Stimulated activated naive CD8-positive, alpha-beta T cell treated with anti-CD3 and anti-CD28 coated beads, Interleukin-15, Interleukin-2, amounts not matched to agents 100 U/mL and 50 U/mL, for 24 hours (primary cell): Measurements from ENCODE around the gene PSMD11.
"Not testable (repeated sequence)": the region's sequence is repeated elsewhere in the genome, so short reads cannot be mapped to it uniquely, and the experiment has no call there.

ENCODE experiments used
- ATAC-seq: fragments of 150-1000 bp; cut with Tn5 transposase; one replicate; pipeline ENCODE4 v1.10.0; 2021
- DNase-seq: peaks from one replicate; pipeline ENCODE4 v3.0.0; 2021

The PSMD11 gene

GRCh38 chr17:32514606-32515005, 70.3 kb downstream of the PSMD11 start:
- ATAC-seq (no peak), DNase-seq (no peak)

DNA sequence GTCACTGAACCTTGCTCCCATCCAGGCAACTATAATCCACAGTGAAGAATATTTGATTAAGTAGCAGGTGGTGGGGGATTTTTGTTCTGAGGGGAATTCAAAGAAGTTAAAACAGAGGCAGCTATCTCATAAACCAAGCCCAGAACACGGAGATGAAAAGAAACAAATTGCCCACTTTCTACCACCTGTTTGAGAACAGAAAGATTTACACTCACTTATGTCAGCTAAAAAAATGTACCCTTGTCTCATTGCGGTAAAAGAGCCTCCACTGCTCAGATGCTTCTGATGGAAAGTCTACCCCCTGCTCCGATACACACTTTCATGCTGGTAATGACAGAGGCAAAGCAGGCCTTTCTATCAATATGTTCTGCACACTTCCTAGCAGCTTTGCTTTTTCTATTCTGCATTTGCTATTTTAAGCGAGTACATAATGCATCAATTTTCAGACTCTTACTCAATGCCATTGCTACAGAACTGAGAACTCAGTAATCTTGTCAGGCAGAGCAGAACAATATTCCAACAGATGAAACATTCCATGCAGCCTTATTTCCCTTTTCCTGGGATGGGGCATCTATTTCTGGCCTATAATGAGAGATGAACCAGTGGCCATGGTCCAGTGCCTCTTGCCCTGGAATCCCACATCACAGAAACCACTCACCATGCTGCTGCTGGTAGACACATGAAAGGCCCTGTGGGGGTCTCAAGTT, 71.5 kb downstream of the PSMD11 start:
- no peak for DNase-seq
- peak; percentile 8 for ATAC-seq

GRCh38 chr17:32516450-32516849, 72.1 kb downstream of the PSMD11 start:
- no peak for ATAC-seq
- no peak for DNase-seq

- ATAC-seq = peak; percentile 30
- no peak for DNase-seq
Observed at GRCh38 chr17:32516940-32517701, 72.8 kb downstream of the PSMD11 start.

DNA sequence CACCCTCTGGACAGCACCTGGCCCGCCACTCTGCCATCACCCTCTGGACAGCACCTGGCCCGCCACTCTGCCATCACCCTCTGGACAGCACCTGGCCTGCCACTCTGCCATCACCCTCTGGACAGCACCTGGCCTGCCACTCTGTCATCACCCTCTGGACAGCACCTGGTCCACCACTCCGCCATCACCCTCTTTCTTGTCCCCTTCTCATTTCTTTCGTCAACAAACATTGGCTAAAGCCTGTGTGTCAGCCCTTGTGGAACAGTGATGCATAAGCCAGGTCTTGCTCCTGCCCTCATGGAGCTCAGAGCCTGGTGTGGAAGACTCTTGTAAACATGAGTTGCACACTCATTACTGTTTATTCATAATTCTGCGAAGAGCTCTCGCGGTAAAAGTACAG, 73.7 kb downstream of the PSMD11 start:
- no peak for ATAC-seq
- DNase-seq = no peak

DNA sequence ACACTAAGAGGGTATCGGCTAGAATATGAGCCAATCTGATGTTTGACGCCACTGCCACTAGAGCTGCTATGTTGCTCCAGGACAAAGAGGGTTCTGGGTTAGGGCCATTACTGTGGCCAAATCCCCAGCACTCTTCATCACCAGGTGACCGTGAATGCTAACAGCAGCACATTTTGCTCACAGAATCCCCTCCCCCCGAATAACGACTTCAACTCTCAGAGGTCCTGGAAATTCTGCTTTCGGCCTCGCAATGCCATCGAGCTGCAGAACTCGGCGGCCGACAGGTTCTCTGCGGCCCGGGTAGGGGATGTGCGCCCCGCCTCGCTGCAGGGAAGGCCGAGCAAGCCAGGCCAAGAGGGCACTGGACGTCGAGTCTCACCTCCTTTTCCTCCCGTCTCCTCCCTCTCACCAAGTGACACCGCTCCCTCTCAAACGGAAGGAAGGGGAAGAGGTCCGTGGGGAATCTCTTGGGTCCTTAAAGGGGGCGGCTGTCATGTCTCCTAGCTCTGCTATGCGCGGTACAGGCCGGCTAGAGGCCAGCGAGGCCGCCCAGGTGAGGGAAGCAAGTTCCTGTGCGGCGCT, 74.4 kb downstream of the PSMD11 start:
- DNase-seq = no peak
- no peak for ATAC-seq

DNA sequence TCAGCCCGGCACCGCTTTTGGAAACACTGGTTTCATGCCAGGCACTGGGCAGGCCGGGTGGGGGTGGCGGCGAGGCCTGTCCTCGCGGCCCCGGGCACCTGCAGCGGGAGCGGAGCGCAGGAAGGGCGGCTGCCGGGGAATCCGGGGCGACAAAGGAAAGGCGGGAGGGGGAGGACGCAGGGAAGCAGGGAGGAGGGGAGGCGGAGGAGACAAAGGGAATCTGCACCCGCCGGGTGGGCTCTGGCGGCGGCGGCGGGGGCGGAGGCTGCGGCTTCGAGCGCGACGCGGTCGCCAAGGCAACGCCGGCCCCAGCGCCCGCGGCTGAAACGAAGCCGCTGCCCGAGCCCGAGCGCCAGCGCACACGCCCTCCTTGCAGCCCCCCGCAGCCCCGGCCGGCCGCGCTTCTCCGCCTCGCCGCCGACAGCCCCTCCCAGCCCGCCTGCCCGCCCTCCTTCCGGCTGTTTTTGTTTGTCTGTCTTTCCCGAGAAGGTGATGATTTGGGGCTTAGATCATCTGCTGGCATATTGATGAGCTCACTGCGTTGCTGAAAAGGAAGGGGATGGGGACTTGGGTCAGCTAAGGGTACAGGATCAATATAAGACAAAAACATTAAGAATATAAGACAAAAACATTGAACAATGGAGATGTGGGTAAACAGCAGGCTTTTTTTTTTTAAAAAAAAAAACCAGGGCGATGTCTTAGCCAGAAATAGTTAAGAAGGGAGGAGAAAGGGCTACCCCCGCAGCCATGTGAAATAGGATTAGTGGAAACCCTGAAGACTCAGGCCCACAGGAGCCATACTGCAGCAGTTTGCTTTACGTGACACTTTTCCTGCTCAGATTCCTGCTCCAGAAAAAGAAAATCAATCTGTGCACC, 75.2 kb downstream of the PSMD11 start:
- ATAC-seq (peak; percentile 22), DNase-seq (peak; percentile 82)

DNA sequence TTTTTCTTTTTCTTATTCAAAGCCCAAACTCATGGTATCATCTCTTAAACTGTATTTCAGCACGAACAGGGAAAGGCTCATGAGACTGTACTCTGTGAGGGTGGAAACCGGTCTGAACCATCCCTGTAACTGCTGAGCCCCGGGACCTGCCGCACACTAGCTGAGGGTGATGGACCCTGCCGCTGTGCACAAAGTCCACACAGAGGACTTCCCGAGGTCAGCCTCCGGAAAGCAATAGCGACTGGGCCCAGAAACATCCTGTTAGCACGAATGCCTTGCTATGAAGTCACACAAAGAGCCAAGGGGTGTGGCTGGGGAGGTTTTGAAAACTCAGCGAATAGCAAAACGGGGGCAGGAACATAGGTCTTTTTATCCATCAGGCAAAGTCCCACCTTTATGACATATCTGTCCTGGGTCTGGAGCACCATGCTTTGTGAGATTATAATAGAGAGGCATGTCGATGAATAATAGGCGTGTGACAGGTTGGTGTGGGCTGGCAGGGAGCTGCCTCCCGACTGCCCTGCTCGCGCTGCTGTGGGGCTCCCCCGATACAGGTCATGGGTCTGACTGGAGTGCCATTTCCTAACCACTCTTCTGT, 75.9 kb downstream of the PSMD11 start:
- ATAC-seq = peak; percentile 70
- peak; percentile 76 for DNase-seq

DNA sequence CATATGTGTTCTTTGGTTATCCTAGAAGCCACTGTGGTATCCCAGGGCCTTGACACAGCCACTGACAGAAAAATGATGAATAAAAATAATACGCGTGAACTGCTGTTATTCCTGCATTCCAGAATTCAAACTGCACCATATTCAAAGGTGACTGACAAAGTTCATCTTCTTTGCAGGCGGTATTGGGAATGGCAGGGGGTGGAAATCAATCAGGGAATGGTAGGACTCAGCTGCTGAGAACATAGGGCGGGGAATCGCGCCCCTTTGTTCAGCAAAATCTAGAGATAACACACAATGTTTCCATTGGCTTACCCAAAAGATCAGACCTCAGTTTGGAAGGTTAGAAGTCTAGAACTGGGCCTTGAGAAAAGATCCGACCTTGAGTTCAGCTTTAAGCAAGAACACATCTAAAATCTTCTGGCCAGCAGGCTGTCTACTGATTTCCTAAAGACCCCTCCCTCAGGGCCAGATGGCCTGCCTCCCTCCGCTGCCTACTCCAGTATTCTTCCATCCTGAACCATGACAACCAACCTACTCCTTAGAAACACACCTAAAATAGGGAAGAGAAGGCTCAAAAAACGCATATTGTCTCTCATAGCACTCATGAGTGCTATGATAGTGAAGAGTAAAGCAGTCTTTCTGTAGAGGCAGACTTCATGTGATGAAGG, 76.6 kb downstream of the PSMD11 start:
- no peak for DNase-seq

DNA sequence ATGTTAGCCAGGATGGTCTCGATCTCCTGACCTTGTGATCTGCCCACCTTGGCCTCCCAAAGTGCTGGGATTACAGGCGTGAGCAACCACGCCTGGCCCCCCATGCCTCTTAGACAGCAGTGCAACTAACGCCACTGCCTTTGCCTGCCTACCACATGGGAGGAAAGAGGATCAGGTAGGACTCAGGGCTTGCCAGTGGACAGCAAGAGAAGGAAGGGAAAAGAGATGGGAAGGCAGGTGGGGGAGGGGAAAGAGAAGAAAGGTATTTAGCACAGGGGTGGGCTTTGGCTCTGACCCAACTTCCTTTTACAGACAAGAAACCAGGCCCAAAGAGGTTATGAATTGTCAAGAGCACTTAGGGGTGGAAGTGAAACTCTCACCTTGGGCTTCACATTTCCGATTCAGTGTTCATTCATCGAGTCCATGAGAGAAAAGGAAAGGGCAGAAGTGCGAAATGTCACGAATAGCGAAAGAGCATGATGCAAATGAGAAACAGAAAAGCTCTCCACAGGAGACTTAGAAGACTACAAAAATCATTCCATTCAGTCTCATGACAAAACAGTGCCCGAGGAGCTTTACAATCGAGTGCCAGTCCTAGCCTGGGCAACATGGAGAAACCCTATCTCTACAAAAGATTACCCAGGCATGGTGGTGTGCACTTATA, 78.8 kb downstream of the PSMD11 start:
- peak; percentile 65 for DNase-seq
- peak; percentile 55 for ATAC-seq

More for the DNA sequence above, 76.6 kb downstream of the PSMD11 start:
- ATAC-seq = no peak

GRCh38 chr17:32523827-32524552, 79.7 kb downstream of the PSMD11 start:
- DNase-seq (no peak), ATAC-seq (peak; percentile 50)

GRCh38 chr17:32524553-32524880, 80.2 kb downstream of the PSMD11 start:
- DNase-seq, ATAC-seq: not testable (repeated sequence)

DNA sequence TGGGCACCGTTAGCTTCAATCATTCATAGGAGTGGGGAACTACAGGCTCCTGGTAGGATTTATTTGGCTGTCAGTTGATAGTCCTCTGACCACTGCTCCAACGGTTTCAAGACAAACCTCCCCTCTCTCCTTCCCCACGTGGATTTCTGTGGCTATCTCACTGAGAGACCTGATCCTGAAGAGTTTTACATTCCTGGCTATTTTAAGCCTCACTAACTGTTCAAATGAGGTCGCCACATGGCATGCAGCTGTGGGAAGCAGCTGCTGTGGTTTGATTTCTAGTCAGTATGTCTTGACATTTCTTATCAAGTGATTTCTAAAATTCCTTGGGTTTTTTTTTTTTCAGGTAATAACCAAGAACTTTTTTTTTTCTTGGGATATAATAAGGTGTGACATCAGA, 80.8 kb downstream of the PSMD11 start:
- DNase-seq = no peak

GRCh38 chr17:32527146-32527545, 82.8 kb downstream of the PSMD11 start:
- DNase-seq (no peak), ATAC-seq (no peak)

More for the DNA sequence above, 80.8 kb downstream of the PSMD11 start:
- ATAC-seq = no peak

- no peak for ATAC-seq
- DNase-seq = no peak
Observed at GRCh38 chr17:32528825-32529224, 84.5 kb downstream of the PSMD11 start.

GRCh38 chr17:32529604-32530003, 85.3 kb downstream of the PSMD11 start:
- no peak for DNase-seq
- ATAC-seq = no peak
